SK-N-MC (cell line): Measurements from ENCODE around the gene DEFB116.

ENCODE experiments used
- EZH2 ChIP-seq: fragments of 200-600 bp; sonication (generic); IDR thresholded peaks from one replicate; pipeline ENCODE4 v1.6.1; 2017; ENCODE audit warnings: antibody characterized with exemption
- FOXP2 ChIP-seq: optimal IDR thresholded peaks from 2 replicates; pipeline ENCODE3; 2011; ENCODE audit warnings: mild to moderate bottlenecking, moderate library complexity; ENCODE audit not compliant: insufficient read depth; ENCODE audit errors: extremely low read length, control extremely low read depth
- POLR2AphosphoS5 ChIP-seq: IDR thresholded peaks from 2 replicates; pipeline ENCODE4 v1.6.1; 2012; ENCODE audit warnings: mild to moderate bottlenecking, low read depth, low read length, borderline replicate concordance

DNA sequence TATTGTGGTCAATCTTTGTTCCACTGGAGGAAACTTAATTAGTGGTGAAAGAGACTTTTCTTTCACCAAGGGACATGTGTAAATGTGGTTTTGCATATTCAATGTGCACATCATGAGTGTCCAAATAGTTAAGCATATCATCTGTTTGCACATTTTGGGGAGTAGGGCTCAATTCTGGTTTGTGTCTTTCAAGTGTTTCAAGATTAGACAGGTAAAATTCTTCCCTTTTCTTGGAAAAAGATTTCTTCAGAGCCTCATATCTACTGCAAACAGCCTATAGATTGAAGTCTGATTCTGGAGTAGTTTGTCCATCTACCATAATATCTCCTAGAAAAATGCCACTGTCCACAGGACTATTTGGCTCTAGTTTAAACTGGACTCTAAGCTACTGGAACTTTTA is 33.1 kb upstream of the DEFB116 start:
- TF ChIP-seq EZH2 (no peak), POLR2AphosphoS5 (no peak), FOXP2 (no peak)
